Smooth muscle cell (in vitro differentiated cells): Measurements from ENCODE around the gene AWAT1. TPM values are rescaled to one million over a fixed set of nuclear protein-coding genes. Genes with fewer than 3 reads are reported as not detected.

Source experiments
- DNase-seq: peaks from one replicate; lab custom pipeline; 2025; ENCODE audit not compliant: unreplicated experiment; lab: John Stamatoyannopoulos, UW
- H2AFZ ChIP-seq: fragments of 200-600 bp; sonication (generic); 2 replicates; pipeline ENCODE4 v1.6.0; 2016; ENCODE audit warnings: antibody characterized with exemption, low read depth, mild to moderate bottlenecking
- H3F3A ChIP-seq: fragments of 200-600 bp; sonication (generic); 2 replicates; pipeline ENCODE4 v1.6.0; 2017; ENCODE audit warnings: antibody characterized with exemption, low read depth
- H3K27ac ChIP-seq: fragments of 200-600 bp; sonication (generic); 2 replicates; pipeline ENCODE4 v1.5.1; 2016; ENCODE audit warnings: low read depth, mild to moderate bottlenecking
- H3K27me3 ChIP-seq: fragments of 200-600 bp; sonication (generic); 2 replicates; pipeline ENCODE4 v1.6.1; 2016; ENCODE audit warnings: low read depth, mild to moderate bottlenecking
- H3K36me3 ChIP-seq: fragments of 200-600 bp; sonication (generic); 2 replicates; pipeline ENCODE4 v1.5.1; 2016; ENCODE audit warnings: low read depth
- H3K4me1 ChIP-seq: fragments of 200-600 bp; sonication (generic); 2 replicates; pipeline ENCODE4 v1.5.1; 2016; ENCODE audit warnings: low read depth
- H3K4me2 ChIP-seq: fragments of 200-600 bp; sonication (generic); 2 replicates; pipeline ENCODE4 v1.6.0; 2016; ENCODE audit warnings: mild to moderate bottlenecking
- H3K4me3 ChIP-seq: fragments of 200-600 bp; sonication (generic); 2 replicates; pipeline ENCODE4 v1.5.1; 2016; ENCODE audit warnings: mild to moderate bottlenecking
- H3K79me2 ChIP-seq: fragments of 200-600 bp; sonication (generic); 2 replicates; pipeline ENCODE4 v1.6.0; 2016; ENCODE audit warnings: low read depth, mild to moderate bottlenecking
- H3K9ac ChIP-seq: fragments of 200-600 bp; sonication (generic); 2 replicates; pipeline ENCODE4 v1.6.0; 2016; ENCODE audit warnings: low read depth
- H3K9me3 ChIP-seq: fragments of 200-600 bp; sonication (generic); replicated peaks from 2 replicates; pipeline ENCODE4 v1.5.1; 2016; ENCODE audit warnings: low read depth
- H4K20me1 ChIP-seq: fragments of 200-600 bp; sonication (generic); 2 replicates; pipeline ENCODE4 v1.6.0; 2016; ENCODE audit warnings: low read depth
- CTCF ChIP-seq: fragments of 200-600 bp; sonication (generic); IDR thresholded peaks from 2 replicates; pipeline ENCODE4 v1.5.1; 2017; ENCODE audit warnings: borderline replicate concordance, mild to moderate bottlenecking, antibody characterized with exemption; ENCODE audit not compliant: insufficient read depth, poor library complexity, severe bottlenecking
- WGBS: methylation state at CpG from one replicate; pipeline ENCODE4 v1.1.7; 2016; ENCODE audit warnings: low lambda C conversion rate; 5-methylcytosine and 5-hydroxymethylcytosine counted together
- polyA plus RNA-seq: library from polyadenylated mRNA; unstranded; fragments of >200 nt; fragmentation: Nextera tagmentation; extraction: Ambion mirVana; gene quantifications from 2 replicates; pipeline ENCODE4 v1.2.1, GENCODE V29; 2016
- total RNA-seq: library from RNA; depleted of rRNA; stranded (reverse); fragments of >200 nt; gene quantifications from 2 replicates; pipeline ENCODE4 v1.2.3, GENCODE V29; 2014

The AWAT1 gene
- total and polyA plus RNA-seq, 2 experiments from 2014 or later, result not detected

GRCh38 chrX:70279081-70279480 lies 44.6 kb downstream of the AWAT1 start:
- Histone ChIP-seq H3K9ac (no peak overlapping the region), H3K79me2 (no peaks in the 10 kb centered on the region), H3K4me1 (no peaks in the 10 kb centered on the region), H3K36me3 (no peaks in the 10 kb centered on the region), H3F3A (no peaks in the 10 kb centered on the region), H2AFZ (no peak overlapping the region), H3K4me3 (no peak overlapping the region), H3K4me2 (no peak overlapping the region), H3K9me3 (no peaks in the 10 kb centered on the region), H3K27ac (no peak overlapping the region), H4K20me1 (no peaks in the 10 kb centered on the region), H3K27me3 (no peaks in the 10 kb centered on the region)
- TF ChIP-seq CTCF, result no peak
- 88% methylated on average over 3 of the region's 3 CpGs for WGBS
- DNase-seq, result no peak

- no peak overlapping the region for H3K4me2 ChIP-seq
- no peaks in the 10 kb centered on the region for H3K9me3 ChIP-seq
- no peak overlapping the region for H3K27ac ChIP-seq
- WGBS, result 69% methylated on average over 3 of the region's 3 CpGs
- no peaks in the 10 kb centered on the region for H3F3A ChIP-seq
- no peaks in the 10 kb centered on the region for H3K27me3 ChIP-seq
- H3K9ac ChIP-seq, result no peak overlapping the region
- H2AFZ ChIP-seq, result no peak overlapping the region
- no peak for DNase-seq
- no peaks in the 10 kb centered on the region for H3K4me1 ChIP-seq
- no peaks in the 10 kb centered on the region for H3K79me2 ChIP-seq
- no peak for TF ChIP-seq CTCF
- no peaks in the 10 kb centered on the region for H3K36me3 ChIP-seq
- H3K4me3 ChIP-seq, result no peak overlapping the region
- H4K20me1 ChIP-seq, result no peaks in the 10 kb centered on the region
Observed at GRCh38 chrX:70280573-70280972, 46.1 kb downstream of the AWAT1 start.

GRCh38 chrX:70281951-70282350 lies 47.5 kb downstream of the AWAT1 start, which contains the start of gene RAB41:
Gene RAB41 (plus strand): TSS chrX:70282172. CDS start chrX:70282218, 46 bp downstream.
- no peaks in the 10 kb centered on the region for H3K36me3 ChIP-seq
- no peak for DNase-seq
- 94% methylated on average over 21 of the region's 21 CpGs for WGBS
- no peaks in the 10 kb centered on the region for H3F3A ChIP-seq
- no peaks in the 10 kb centered on the region for H3K27me3 ChIP-seq
- no peak for TF ChIP-seq CTCF
- H2AFZ ChIP-seq, result no peak within 1 kb of the TSS
- H3K4me1 ChIP-seq, result no peaks in the 10 kb centered on the region
- H3K4me3 ChIP-seq, result no peak within 1 kb of the TSS
- no peaks in the 10 kb centered on the region for H3K9me3 ChIP-seq
- no peak within 1 kb of the TSS for H3K9ac ChIP-seq
- H4K20me1 ChIP-seq, result no peaks in the 10 kb centered on the region
- no peak within 1 kb of the TSS for H3K27ac ChIP-seq
- no peak within 1 kb of the TSS for H3K4me2 ChIP-seq
- H3K79me2 ChIP-seq, result no peaks in the 10 kb centered on the region

GRCh38 chrX:70289168-70289792 lies 54.8 kb downstream of the AWAT1 start:
- no peaks in the 10 kb centered on the region for H3K27me3 ChIP-seq
- H3K79me2 ChIP-seq, result peaks cover 18% of the 10 kb centered on the region
- no peaks in the 10 kb centered on the region for H3K36me3 ChIP-seq
- peak overlapping the region; percentile 69 for H3K4me3 ChIP-seq
- H3K9ac ChIP-seq, result peak overlapping the region; percentile 62
- peaks cover 4% of the 10 kb centered on the region for H3K4me1 ChIP-seq
- H3K9me3 ChIP-seq, result no peaks in the 10 kb centered on the region
- no peak for DNase-seq
- no peak overlapping the region for H3K27ac ChIP-seq
- no peaks in the 10 kb centered on the region for H3F3A ChIP-seq
- WGBS, result 59% methylated on average over 11 of the region's 11 CpGs
- peak overlapping the region; percentile 87 for H3K4me2 ChIP-seq
- peak overlapping the region; percentile 94 for H2AFZ ChIP-seq
- TF ChIP-seq CTCF, result no peak
- H4K20me1 ChIP-seq, result no peaks in the 10 kb centered on the region
